Activated naive CD4-positive, alpha-beta T cell treated with anti-CD3 and anti-CD28 coated beads, Interleukin-2, amount 10 ng/mL, durations not matched to agents 7 days and 5 days (primary cell): Measurements from ENCODE around the gene NARS2.

Experiments used
- CTCF ChIA-PET: fragments of 350-600 bp; sonication (Branson Sonifier 250); formaldehyde crosslinking; loops from one replicate; lab custom pipeline; 2021; ENCODE audit warnings: antibody characterized with exemption; lab: Charles Lee
- DNase-seq: peaks from one replicate; pipeline ENCODE4 v3.0.0-alpha.2; 2020
- H3K27ac Mint-ChIP-seq: one replicate; pipeline ENCODE4 v1.8.0; 2021; ENCODE audit warnings: mild to moderate bottlenecking, moderate library complexity, mixed read lengths
- H3K27me3 Mint-ChIP-seq: one replicate; pipeline ENCODE4 v1.8.0; 2021; ENCODE audit warnings: mild to moderate bottlenecking, mixed read lengths
- H3K36me3 Mint-ChIP-seq: one replicate; pipeline ENCODE4 v1.8.0; 2021; ENCODE audit warnings: mixed read lengths
- H3K4me1 Mint-ChIP-seq: one replicate; pipeline ENCODE4 v1.8.0; 2021; ENCODE audit warnings: mixed read lengths
- H3K4me3 Mint-ChIP-seq: one replicate; pipeline ENCODE4 v1.8.0; 2021; ENCODE audit warnings: mild to moderate bottlenecking, moderate library complexity, mixed read lengths
- H3K9me3 Mint-ChIP-seq: one replicate; pipeline ENCODE4 v1.8.0; 2021; ENCODE audit warnings: mixed read lengths

Gene NARS2

GRCh38 chr11:78595436-78596130, 20.9 kb upstream of the NARS2 start:
- no peak overlapping the region for H3K4me3 Mint-ChIP-seq
- H3K27me3 Mint-ChIP-seq = peaks cover 17% of the 10 kb centered on the region
- H3K36me3 Mint-ChIP-seq = no peaks in the 10 kb centered on the region
- H3K27ac Mint-ChIP-seq = no peak overlapping the region
- no peak for DNase-seq
- H3K9me3 Mint-ChIP-seq = no peaks in the 10 kb centered on the region
- CTCF ChIA-PET = no interaction called here
- peaks cover 16% of the 10 kb centered on the region for H3K4me1 Mint-ChIP-seq

GRCh38 chr11:78594814-78595213, 20.1 kb upstream of the NARS2 start:
- no peak for DNase-seq
- CTCF ChIA-PET = no interaction called here
- Mint-ChIP-seq H3K27ac (peak overlapping the region; percentile 82), H3K9me3 (no peaks in the 10 kb centered on the region), H3K27me3 (peaks cover 11% of the 10 kb centered on the region), H3K4me1 (peaks cover 16% of the 10 kb centered on the region), H3K36me3 (no peaks in the 10 kb centered on the region), H3K4me3 (no peak overlapping the region)

GRCh38 chr11:78588517-78588916, 13.9 kb upstream of the NARS2 start:
- peaks cover under 1% of the 10 kb centered on the region for H3K4me1 Mint-ChIP-seq
- H3K27me3 Mint-ChIP-seq = peaks cover 11% of the 10 kb centered on the region
- peaks cover 11% of the 10 kb centered on the region for H3K9me3 Mint-ChIP-seq
- H3K36me3 Mint-ChIP-seq = peaks cover 6% of the 10 kb centered on the region
- CTCF ChIA-PET = no interaction called here
- DNase-seq = no peak
- H3K27ac Mint-ChIP-seq = no peak overlapping the region
- H3K4me3 Mint-ChIP-seq = no peak overlapping the region

- Mint-ChIP-seq H3K27me3 (peaks cover 17% of the 10 kb centered on the region), H3K27ac (no peak overlapping the region), H3K9me3 (peaks cover 19% of the 10 kb centered on the region), H3K36me3 (peaks cover 6% of the 10 kb centered on the region), H3K4me1 (no peaks in the 10 kb centered on the region), H3K4me3 (no peak overlapping the region)
- CTCF ChIA-PET = interaction anchor here (1.0 to 1.3 kb wide), 3 partner anchors 23 to 359 kb away, joined by 3 to 4 read pairs (median 3); no protein-coding TSS in a partner anchor
- no peak for DNase-seq
These were observed 12.8 kb upstream of the NARS2 start for GRCh38 chr11:78587446-78587845.

- Mint-ChIP-seq H3K4me3 (no peak overlapping the region), H3K36me3 (peaks cover 6% of the 10 kb centered on the region), H3K4me1 (no peaks in the 10 kb centered on the region), H3K27ac (no peak overlapping the region), H3K9me3 (peaks cover 20% of the 10 kb centered on the region), H3K27me3 (peaks cover 17% of the 10 kb centered on the region)
- CTCF ChIA-PET = interaction anchor here (0.6 to 1.3 kb wide), 4 partner anchors 10 to 358 kb away, joined by 3 to 4 read pairs (median 3); no protein-coding TSS in a partner anchor
- DNase-seq = no peak
These were observed 11.9 kb upstream of the NARS2 start for GRCh38 chr11:78586452-78587046.

- no peak for DNase-seq
- CTCF ChIA-PET = no interaction called here
- Mint-ChIP-seq H3K4me1 (no peaks in the 10 kb centered on the region), H3K27me3 (peaks cover 20% of the 10 kb centered on the region), H3K27ac (no peak overlapping the region), H3K9me3 (peaks cover 23% of the 10 kb centered on the region), H3K36me3 (peaks cover 6% of the 10 kb centered on the region), H3K4me3 (no peak overlapping the region)
These were observed 9.2 kb upstream of the NARS2 start for GRCh38 chr11:78583889-78584288.

GRCh38 chr11:78577495-78577894, 2.8 kb upstream of the NARS2 start:
- H3K9me3 Mint-ChIP-seq = peaks cover 5% of the 10 kb centered on the region
- no peak overlapping the region for H3K27ac Mint-ChIP-seq

GRCh38 chr11:78576549-78577097, 2.0 kb upstream of the NARS2 start:
- Mint-ChIP-seq H3K27ac (no peak overlapping the region), H3K27me3 (peaks cover 10% of the 10 kb centered on the region), H3K36me3 (peaks cover 9% of the 10 kb centered on the region), H3K4me3 (no peak overlapping the region), H3K4me1 (peaks cover 38% of the 10 kb centered on the region), H3K9me3 (peaks cover 3% of the 10 kb centered on the region)
- CTCF ChIA-PET = interaction anchor here (0.6 to 0.9 kb wide), 2 partner anchors 10 to 71 kb away, joined by 3 read pairs; no protein-coding TSS in a partner anchor
- DNase-seq = no peak

More at GRCh38 chr11:78577495-78577894, 2.8 kb upstream of the NARS2 start:
- peaks cover 30% of the 10 kb centered on the region for H3K4me1 Mint-ChIP-seq
- no peak for DNase-seq
- H3K27me3 Mint-ChIP-seq = peaks cover 10% of the 10 kb centered on the region
- CTCF ChIA-PET = interaction anchor here (0.6 kb wide), 1 partner anchor 70 kb away, joined by 3 read pairs; no protein-coding TSS in a partner anchor
- H3K4me3 Mint-ChIP-seq = no peak overlapping the region
- peaks cover 2% of the 10 kb centered on the region for H3K36me3 Mint-ChIP-seq

- Mint-ChIP-seq H3K4me1 (peaks cover 44% of the 10 kb centered on the region), H3K36me3 (peaks cover 18% of the 10 kb centered on the region), H3K27me3 (peaks cover 4% of the 10 kb centered on the region), H3K9me3 (no peaks in the 10 kb centered on the region), H3K4me3 (peak overlapping the region; percentile 97), H3K27ac (peak overlapping the region; percentile 94)
- DNase-seq = no peak
- CTCF ChIA-PET = interaction anchor here (1.9 to 4.3 kb wide), 2 partner anchors 11 to 70 kb away, joined by 9 to 34 read pairs; no protein-coding TSS in a partner anchor
These were observed 814 bp upstream of the NARS2 start for GRCh38 chr11:78575478-78575877.

GRCh38 chr11:78573681-78574080, 983 bp downstream of the NARS2 start:
- Mint-ChIP-seq H3K27me3 (peaks cover 4% of the 10 kb centered on the region), H3K4me1 (peaks cover 44% of the 10 kb centered on the region), H3K36me3 (peaks cover 25% of the 10 kb centered on the region), H3K4me3 (peak overlapping the region; percentile 97), H3K9me3 (no peaks in the 10 kb centered on the region), H3K27ac (peak overlapping the region; percentile 94)
- DNase-seq = no peak
- CTCF ChIA-PET = interaction anchor here (0.8 to 4.3 kb wide), 4 partner anchors 9 to 529 kb away, joined by 3 to 34 read pairs (median 7); no protein-coding TSS in a partner anchor

- DNase-seq = no peak
- Mint-ChIP-seq H3K27ac (peak overlapping the region; percentile 94), H3K36me3 (peaks cover 26% of the 10 kb centered on the region), H3K27me3 (peaks cover 4% of the 10 kb centered on the region), H3K9me3 (no peaks in the 10 kb centered on the region), H3K4me1 (peaks cover 44% of the 10 kb centered on the region), H3K4me3 (peak overlapping the region; percentile 97)
- CTCF ChIA-PET = interaction anchor here (0.8 to 4.3 kb wide), 4 partner anchors 9 to 528 kb away, joined by 3 to 34 read pairs (median 4); partner anchors contain the start of gene GAB2
These were observed 1.4 kb downstream of the NARS2 start for GRCh38 chr11:78573271-78573670.

- no peak overlapping the region for H3K27ac Mint-ChIP-seq
- H3K9me3 Mint-ChIP-seq = no peaks in the 10 kb centered on the region
- peaks cover 4% of the 10 kb centered on the region for H3K27me3 Mint-ChIP-seq
- CTCF ChIA-PET = interaction anchor here (0.7 to 4.3 kb wide), 3 partner anchors 8 to 159 kb away, joined by 3 to 34 read pairs (median 4); partner anchors contain the start of gene GAB2
- H3K4me3 Mint-ChIP-seq = no peak overlapping the region
- H3K4me1 Mint-ChIP-seq = peaks cover 44% of the 10 kb centered on the region
- peaks cover 26% of the 10 kb centered on the region for H3K36me3 Mint-ChIP-seq
- DNase-seq = no peak
These were observed 2.3 kb downstream of the NARS2 start for GRCh38 chr11:78572394-78572793.

GRCh38 chr11:78570031-78570430, 4.6 kb downstream of the NARS2 start:
- peaks cover 41% of the 10 kb centered on the region for H3K36me3 Mint-ChIP-seq
- peaks cover 41% of the 10 kb centered on the region for H3K4me1 Mint-ChIP-seq
- H3K9me3 Mint-ChIP-seq = no peaks in the 10 kb centered on the region
- H3K27ac Mint-ChIP-seq = no peak overlapping the region
- CTCF ChIA-PET = no interaction called here
- no peak for DNase-seq
- no peak overlapping the region for H3K4me3 Mint-ChIP-seq
- H3K27me3 Mint-ChIP-seq = no peaks in the 10 kb centered on the region

GRCh38 chr11:78567209-78567608, 7.5 kb downstream of the NARS2 start:
- Mint-ChIP-seq H3K36me3 (peaks cover 38% of the 10 kb centered on the region), H3K27ac (no peak overlapping the region)

More at GRCh38 chr11:78567209-78567608, 7.5 kb downstream of the NARS2 start:
- H3K27me3 Mint-ChIP-seq = no peaks in the 10 kb centered on the region
- H3K9me3 Mint-ChIP-seq = no peaks in the 10 kb centered on the region
- no peak for DNase-seq
- peaks cover 33% of the 10 kb centered on the region for H3K4me1 Mint-ChIP-seq
- no peak overlapping the region for H3K4me3 Mint-ChIP-seq
- CTCF ChIA-PET = interaction anchor here (1.4 to 4.5 kb wide), 3 partner anchors 149 to 568 kb away, joined by 3 to 100 read pairs (median 65); partner anchors contain the start of gene GAB2
